RWPE2 (cell line): ENCODE data around the gene UPB1.

Experiments used
- ATAC-seq: fragments of 200-7000 bp; cut with Tn5 transposase; 3 replicates; pipeline ENCODE4 v1.9.1; 2021; ENCODE audit warnings: low read depth
- DNase-seq: peaks from one replicate; pipeline ENCODE4 v3.0.0-alpha.2; 2020; ENCODE audit warnings: low spot score
- H3K27ac ChIP-seq: fragments of 450-650 bp; 2 replicates; pipeline ENCODE4 v1.5.1; 2017; ENCODE audit warnings: mild to moderate bottlenecking; ENCODE audit not compliant: poor library complexity, severe bottlenecking
- H3K27me3 ChIP-seq: fragments of 250-450 bp; sonication (Bioruptor Pico); 2 replicates; pipeline ENCODE4 v1.5.1; 2021; ENCODE audit warnings: mild to moderate bottlenecking, moderate library complexity; ENCODE audit not compliant: insufficient read depth, poor library complexity, severe bottlenecking
- H3K36me3 ChIP-seq: fragments of 250-450 bp; sonication (Bioruptor Pico); 2 replicates; pipeline ENCODE4 v1.5.1; 2020; ENCODE audit warnings: low read depth, mild to moderate bottlenecking, moderate library complexity
- H3K4me1 ChIP-seq: fragments of 250-450 bp; sonication (Bioruptor Pico); 2 replicates; pipeline ENCODE4 v1.5.1; 2021; ENCODE audit warnings: mild to moderate bottlenecking, moderate library complexity; ENCODE audit not compliant: insufficient read depth, poor library complexity, severe bottlenecking
- H3K4me3 ChIP-seq: fragments of 250-450 bp; sonication (Bioruptor Pico); 2 replicates; pipeline ENCODE4 v1.5.1; 2021; ENCODE audit warnings: mild to moderate bottlenecking, moderate library complexity; ENCODE audit not compliant: severe bottlenecking
- H3K9me3 ChIP-seq: fragments of 250-450 bp; sonication (Bioruptor Pico); 2 replicates; pipeline ENCODE4 v1.5.1; 2021; ENCODE audit warnings: mild to moderate bottlenecking, moderate library complexity; ENCODE audit not compliant: severe bottlenecking
- TF ChIP-seq, protein P1 (sequence below): fragments of 450-650 bp; IDR thresholded peaks from one replicate; pipeline ENCODE4 v1.5.1; 2017; ENCODE audit warnings: mild to moderate bottlenecking, moderate library complexity; ENCODE audit not compliant: poor library complexity, severe bottlenecking

Gene UPB1

DNA sequence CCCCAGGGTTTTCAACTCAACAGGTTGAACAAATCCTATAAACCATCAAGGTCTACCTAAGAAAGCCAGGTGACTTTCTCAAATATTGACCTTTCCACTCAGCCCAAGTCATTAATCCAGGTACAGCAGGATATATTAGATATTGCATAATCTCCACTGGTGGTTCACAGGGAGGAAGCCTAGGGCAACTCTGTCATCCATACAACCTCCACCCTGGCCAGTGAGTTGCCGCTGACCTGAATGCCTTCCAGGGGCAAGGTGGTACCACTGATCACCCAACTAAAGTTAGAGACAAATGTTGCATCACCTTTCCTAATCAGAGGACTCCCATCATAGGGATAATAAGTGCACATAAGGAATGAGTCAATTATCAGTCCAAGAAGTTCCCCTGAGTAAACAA, 36.9 kb downstream of the UPB1 start:
- TF ChIP-seq, protein P1, sequence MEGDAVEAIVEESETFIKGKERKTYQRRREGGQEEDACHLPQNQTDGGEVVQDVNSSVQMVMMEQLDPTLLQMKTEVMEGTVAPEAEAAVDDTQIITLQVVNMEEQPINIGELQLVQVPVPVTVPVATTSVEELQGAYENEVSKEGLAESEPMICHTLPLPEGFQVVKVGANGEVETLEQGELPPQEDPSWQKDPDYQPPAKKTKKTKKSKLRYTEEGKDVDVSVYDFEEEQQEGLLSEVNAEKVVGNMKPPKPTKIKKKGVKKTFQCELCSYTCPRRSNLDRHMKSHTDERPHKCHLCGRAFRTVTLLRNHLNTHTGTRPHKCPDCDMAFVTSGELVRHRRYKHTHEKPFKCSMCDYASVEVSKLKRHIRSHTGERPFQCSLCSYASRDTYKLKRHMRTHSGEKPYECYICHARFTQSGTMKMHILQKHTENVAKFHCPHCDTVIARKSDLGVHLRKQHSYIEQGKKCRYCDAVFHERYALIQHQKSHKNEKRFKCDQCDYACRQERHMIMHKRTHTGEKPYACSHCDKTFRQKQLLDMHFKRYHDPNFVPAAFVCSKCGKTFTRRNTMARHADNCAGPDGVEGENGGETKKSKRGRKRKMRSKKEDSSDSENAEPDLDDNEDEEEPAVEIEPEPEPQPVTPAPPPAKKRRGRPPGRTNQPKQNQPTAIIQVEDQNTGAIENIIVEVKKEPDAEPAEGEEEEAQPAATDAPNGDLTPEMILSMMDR: no peak
- Histone ChIP-seq H3K27me3 (no peaks in the 10 kb centered on the region), H3K27ac (no peak overlapping the region), H3K4me3 (no peak overlapping the region), H3K4me1 (no peaks in the 10 kb centered on the region), H3K36me3 (no peaks in the 10 kb centered on the region), H3K9me3 (no peaks in the 10 kb centered on the region)
- DNase-seq (no peak), ATAC-seq (no peak)

DNA sequence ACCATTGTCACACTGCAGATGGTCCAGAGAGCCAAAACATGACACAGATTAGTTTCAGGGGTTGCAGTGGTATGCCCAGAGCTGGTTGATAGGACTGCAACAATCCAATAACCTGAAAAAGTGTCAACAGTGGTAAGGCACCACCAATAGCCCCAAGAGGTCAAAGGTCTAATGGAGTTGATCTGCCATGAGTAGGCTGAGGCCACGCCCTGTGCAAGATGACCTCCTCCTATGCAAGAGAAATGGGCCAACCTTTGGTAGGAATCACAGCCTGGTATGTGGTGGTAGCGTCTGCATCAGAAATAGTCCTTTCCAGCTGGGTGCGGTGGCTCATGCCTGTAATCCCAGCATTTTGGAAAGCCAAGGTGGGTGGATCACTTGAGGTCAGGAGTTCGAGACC, 40.2 kb downstream of the UPB1 start:
- ATAC-seq (no peak), DNase-seq (no peak)
- H3K4me1 ChIP-seq: no peaks in the 10 kb centered on the region
- no peaks in the 10 kb centered on the region for H3K9me3 ChIP-seq
- H3K4me3 ChIP-seq: no peak overlapping the region
- H3K27ac ChIP-seq: no peak overlapping the region
- no peaks in the 10 kb centered on the region for H3K36me3 ChIP-seq
- TF ChIP-seq, protein P1: no peak
- no peaks in the 10 kb centered on the region for H3K27me3 ChIP-seq

DNA sequence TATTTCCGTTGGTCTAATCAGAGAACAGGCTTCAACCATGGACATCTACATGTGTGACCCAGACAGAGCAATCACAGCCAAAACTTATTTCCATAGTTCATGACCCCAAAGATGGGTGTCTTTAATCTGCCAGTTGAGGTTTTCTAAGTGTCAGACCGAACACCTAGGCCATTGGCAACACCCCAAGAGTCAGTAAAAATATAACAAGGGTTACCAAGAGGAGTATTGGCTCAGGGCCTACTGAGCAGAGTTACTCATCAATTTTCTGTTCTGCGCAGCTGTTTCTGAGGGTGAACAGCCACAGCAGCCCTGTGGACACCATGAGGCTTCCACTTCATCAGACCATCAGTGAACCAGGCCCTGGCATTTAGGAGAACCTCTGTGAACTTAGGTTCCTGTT, 41.0 kb downstream of the UPB1 start:
- no peaks in the 10 kb centered on the region for H3K9me3 ChIP-seq
- H3K27me3 ChIP-seq: no peaks in the 10 kb centered on the region
- H3K4me1 ChIP-seq: no peaks in the 10 kb centered on the region
- TF ChIP-seq, protein P1: no peak
- H3K4me3 ChIP-seq: no peak overlapping the region
- H3K36me3 ChIP-seq: peaks cover 3% of the 10 kb centered on the region; the same call in 1 of the 2 replicates
- no peak for ATAC-seq
- no peak overlapping the region for H3K27ac ChIP-seq
- no peak for DNase-seq

DNA sequence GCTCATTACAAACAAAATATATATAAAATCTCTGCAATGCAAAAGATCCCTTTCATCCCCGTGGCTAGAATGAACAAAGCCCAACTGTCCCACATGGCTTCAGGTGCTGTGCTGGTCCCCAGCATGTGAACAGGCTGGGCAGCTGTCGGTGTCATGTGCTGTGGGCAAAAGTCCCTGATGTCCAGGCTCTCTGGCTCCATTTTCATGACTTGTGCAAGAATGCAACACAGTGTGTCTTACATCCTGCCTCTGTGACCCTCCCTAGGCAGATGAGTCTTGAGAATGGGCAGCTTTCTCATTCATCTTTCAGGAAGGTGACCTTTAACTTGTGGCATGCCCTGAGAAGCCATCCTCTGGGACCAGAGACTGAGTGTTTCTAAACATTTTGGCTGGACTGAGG, 45.3 kb downstream of the UPB1 start:
- H3K27ac ChIP-seq: no peak overlapping the region
- TF ChIP-seq, protein P1: no peak
- peaks cover 22% of the 10 kb centered on the region for H3K36me3 ChIP-seq
- H3K9me3 ChIP-seq: no peaks in the 10 kb centered on the region
- H3K4me1 ChIP-seq: no peaks in the 10 kb centered on the region
- H3K27me3 ChIP-seq: no peaks in the 10 kb centered on the region
- H3K4me3 ChIP-seq: no peak overlapping the region
- ATAC-seq (no peak), DNase-seq (no peak)

DNA sequence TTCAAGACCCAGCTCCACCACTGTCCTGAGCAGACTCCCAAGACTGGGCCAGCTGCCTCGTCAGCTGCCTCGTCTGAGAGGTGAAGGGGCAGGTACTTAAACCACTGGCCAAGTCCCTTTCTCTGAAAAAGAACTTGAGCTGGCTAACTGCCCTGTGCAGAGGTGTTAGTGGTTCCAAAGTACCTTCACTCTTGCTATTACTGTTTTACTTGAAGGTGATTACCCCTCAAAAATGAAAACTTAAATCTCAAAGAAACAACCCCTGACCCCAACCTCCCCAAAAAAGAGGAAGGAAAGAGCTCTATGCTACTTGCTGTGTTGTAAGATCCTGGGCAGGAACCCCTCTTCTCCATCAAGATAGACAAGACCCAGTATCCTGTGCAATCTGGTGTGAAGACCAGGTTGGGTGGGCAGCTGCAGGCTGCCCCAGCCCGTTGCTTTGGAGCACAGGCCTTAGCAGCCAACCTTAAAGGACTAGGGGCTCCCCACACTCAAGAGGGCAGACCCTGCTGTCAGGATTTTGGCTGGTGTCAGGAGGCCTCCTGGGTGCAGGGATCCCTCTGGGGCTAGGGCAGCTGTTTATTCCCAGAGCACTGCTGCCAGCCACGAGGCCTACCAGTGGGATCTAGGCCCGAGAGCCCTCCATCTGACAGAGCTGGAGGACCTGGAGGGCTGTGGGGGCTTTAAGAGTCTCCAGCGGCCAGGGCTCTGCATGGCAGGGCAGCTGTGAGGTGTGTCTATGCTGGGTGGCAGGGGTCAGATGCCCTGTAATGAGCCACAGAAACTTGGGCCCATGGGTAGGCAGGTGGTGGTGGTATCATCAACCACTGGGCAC, 46.8 kb downstream of the UPB1 start:
- ATAC-seq (no peak), DNase-seq (no peak)
- H3K9me3 ChIP-seq: no peaks in the 10 kb centered on the region
- H3K27me3 ChIP-seq: no peaks in the 10 kb centered on the region
- peaks cover 31% of the 10 kb centered on the region for H3K36me3 ChIP-seq
- TF ChIP-seq, protein P1: no peak
- no peak overlapping the region for H3K27ac ChIP-seq
- no peaks in the 10 kb centered on the region for H3K4me1 ChIP-seq
- no peak overlapping the region for H3K4me3 ChIP-seq
